Measurements from ENCODE around the gene TRIM17.

TRIM17 gene

DNA sequence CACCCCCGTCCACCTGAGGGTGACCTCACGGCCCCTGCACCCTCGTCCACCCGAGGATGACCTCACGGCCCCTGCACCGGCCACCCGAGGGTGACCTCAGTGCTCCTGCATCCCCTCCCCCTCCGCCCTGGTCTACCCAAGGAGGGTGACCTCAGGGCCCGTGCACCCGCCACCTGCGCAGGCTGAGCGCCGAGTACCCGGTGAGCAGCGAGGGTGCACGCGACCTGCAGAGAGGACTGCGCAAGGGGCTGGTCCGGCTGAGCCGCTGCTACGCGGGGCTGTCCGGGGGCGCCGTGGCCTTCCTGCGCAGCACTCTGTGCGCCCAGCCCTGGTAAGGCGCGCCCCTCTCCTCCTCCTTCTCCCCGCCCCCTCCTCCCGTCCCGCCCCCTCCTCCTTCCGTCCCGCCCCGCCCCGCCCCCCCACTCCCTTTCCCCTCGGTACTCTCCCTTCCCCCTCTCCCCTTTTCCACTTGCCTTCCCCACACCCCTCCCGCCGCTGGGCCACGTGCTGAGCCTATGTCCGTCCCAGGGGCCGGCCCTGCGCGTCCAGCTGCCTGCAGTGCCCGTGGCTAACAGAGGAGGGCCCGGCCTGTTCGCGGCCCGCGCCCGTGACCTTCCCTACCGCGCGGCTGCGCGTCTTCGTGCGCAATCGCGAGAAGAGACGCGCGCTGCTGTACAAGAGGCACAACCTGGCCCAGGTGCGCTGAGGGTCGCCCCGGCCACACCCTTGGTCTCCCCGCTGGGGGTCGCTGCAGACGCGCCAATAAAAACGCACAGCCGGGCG is 38.4 kb downstream of the TRIM17 start:
- peak; percentile 89 for DNase-seq

GRCh38 chr1:228377664-228378089 is 39.0 kb downstream of the TRIM17 start:
- DNase-seq, result no peak

GRCh38 chr1:228376651-228377631 is 39.7 kb downstream of the TRIM17 start:
- no peak for DNase-seq

DNA sequence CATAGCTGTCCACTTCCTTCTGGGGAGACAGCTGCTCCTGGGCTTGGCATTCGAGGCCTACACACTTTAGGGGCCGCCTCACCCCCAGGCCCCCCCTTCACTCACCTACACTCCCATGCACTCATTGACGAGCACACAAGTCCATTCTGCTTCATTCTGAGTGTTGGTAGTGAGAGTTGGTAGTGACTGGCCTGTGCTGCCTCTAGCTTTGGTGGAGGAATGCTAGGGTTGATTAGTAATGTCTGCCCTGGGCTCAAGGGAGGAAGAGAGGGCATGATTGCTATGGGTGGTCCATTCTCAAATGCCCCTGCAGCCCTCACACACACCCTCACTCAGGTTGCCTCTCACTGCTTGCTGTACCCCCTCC is 40.4 kb downstream of the TRIM17 start:
- no peak for DNase-seq

- no peak for DNase-seq
Observed at GRCh38 chr1:228375578-228376261, 40.9 kb downstream of the TRIM17 start.

- no peak for DNase-seq
Observed at GRCh38 chr1:228374711-228375577, 41.7 kb downstream of the TRIM17 start.

DNA sequence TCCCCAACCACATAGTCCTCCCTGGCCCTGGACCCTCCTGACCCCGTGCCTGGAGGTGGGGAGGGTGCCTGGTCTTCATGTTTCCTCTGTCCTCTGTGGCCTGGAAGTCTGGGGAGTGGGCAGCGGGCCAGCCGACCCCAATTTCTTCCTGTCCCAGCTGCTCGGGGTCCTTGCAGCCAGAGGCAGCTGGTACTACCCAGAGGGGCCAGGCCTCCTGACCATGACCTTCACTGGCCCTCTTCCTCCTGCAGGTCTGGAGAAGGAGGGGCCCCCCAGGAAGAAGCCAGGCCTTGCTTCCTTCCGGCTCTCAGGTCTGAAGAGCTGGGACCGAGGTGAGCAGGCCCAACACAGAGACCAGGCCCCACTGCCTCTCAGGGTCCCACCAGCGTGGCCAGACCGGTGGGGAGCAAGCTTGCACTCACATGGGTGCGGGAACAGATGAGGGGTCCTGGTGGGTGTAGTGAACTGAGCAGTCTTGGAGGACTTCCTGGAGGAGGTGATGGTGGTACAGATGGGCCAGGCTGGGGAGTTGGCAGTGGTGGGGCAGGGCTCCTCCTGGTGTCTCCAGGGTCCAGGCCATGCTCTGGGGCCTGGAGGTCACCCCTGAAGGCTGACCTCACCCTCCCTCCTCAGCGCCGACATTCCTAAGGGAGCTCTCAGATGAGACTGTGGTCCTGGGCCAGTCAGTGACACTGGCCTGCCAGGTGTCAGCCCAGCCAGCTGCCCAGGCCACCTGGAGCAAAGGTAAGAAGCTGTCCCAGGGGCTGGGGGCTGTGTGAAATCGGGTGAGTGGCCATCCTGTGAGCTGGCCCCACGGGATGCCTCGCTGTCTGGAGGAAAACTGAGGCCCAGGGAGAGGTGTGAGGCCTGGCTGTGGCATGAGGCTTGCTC is 42.7 kb downstream of the TRIM17 start:
- no peak for DNase-seq

DNA sequence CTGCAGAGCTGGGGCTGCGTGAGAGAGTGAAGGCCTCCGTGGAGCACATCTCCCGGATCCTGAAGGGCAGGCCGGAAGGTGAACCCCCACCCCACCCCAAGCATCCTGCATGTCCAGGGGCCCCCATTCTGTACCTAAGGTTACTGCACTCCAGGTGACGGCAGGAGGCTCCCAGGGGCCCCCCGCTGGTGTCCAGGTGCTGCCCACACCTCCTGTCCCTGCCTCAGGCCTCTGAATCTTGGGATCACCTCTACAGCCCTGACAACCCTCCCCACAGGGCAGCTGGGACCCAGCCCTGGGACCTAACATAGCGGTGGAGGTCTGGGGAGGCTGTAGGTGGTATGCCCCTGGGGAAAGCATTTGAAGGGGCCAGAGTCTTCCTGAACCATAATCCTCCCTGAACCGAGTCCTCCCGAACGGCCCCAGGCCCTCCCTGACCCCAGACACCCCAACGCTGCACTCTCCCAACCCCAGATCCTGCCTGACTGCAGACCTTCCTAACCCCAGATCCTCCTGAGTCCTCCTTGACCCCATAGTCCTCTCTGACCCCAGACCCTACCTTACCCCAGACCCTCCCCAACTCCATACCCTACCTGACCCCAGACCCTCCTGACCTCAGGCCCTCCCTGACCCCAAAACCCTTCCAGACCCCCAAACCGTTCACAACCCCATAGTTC is 43.5 kb downstream of the TRIM17 start:
- no peak for DNase-seq

GRCh38 chr1:228372183-228373003 is 44.3 kb downstream of the TRIM17 start:
- DNase-seq, result peak; percentile 58

DNA sequence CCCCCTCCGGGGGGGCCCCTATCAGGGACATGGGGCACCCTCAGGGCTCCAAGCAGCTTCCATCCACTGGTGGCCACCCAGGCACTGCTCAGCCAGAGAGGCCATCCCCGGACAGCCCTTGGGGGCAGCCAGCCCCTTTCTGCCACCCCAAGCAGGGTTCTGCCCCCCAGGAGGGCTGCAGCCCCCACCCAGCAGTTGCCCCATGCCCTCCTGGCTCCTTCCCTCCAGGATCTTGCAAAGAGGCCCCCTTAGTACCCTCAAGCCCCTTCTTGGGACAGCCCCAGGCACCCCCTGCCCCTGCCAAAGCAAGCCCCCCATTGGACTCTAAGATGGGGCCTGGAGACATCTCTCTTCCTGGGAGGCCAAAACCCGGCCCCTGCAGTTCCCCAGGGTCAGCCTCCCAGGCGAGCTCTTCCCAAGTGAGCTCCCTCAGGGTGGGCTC is 44.9 kb downstream of the TRIM17 start:
- no peak for DNase-seq

DNA sequence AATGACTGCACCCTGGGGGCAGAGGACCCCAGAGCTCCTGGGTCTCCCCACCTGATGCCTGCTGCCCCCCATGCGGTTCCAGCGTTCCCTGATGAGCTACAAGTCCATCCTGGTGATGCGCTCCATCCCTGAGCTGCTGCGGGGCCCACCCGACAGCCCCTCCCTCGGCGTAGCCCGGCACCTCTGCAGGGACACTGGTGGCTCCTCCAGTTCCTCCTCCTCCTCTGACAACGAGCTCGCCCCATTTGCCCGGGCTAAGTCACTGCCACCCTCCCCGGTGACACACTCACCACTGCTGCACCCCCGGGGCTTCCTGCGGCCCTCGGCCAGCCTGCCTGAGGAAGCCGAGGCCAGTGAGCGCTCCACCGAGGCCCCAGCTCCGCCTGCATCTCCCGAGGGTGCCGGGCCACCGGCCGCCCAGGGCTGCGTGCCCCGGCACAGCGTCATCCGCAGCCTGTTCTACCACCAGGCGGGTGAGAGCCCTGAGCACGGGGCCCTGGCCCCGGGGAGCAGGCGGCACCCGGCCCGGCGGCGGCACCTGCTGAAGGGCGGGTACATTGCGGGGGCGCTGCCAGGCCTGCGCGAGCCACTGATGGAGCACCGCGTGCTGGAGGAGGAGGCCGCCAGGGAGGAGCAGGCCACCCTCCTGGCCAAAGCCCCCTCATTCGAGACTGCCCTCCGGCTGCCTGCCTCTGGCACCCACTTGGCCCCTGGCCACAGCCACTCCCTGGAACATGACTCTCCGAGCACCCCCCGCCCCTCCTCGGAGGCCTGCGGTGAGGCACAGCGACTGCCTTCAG is 45.5 kb downstream of the TRIM17 start:
- DNase-seq, result no peak

- DNase-seq, result no peak
Observed at GRCh38 chr1:228370439-228370940, 46.2 kb downstream of the TRIM17 start.

DNA sequence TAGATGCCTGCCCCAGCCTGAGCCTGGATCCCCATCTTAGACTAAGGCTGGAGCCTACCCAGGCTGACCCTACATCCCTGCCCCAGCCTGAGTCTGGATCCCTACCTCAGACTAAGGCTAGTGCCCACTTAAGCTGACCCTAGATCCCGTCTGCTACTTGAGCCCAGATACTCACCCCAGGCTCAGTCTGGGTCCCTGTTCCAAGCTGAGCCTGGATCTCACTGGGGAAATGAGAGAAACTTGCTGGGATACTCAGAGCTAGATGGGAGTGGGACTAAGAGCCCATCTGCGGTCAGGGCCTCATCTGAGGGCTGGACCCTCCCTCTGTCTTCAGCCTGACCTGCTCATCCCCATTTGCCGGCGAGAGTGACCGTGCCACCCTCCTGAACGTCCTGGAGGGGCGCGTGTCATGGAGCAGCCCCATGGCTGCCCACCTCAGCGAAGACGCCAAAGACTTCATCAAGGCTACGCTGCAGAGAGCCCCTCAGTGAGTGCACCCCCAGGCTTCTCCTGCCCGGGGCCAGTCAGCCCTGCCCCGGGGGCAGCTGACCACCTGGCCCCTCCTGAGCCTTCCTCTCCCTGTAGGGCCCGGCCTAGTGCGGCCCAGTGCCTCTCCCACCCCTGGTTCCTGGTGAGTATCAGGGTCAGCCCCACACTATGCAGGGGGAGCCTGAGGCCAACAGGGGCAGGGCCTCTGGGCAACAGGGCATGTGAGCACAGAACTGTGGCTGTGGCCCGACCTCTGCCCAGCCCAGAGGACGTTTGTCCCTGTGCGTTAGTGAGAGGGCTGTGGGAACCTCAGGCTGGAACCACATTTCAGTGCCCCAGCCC is 46.8 kb downstream of the TRIM17 start:
- no peak for DNase-seq

DNA sequence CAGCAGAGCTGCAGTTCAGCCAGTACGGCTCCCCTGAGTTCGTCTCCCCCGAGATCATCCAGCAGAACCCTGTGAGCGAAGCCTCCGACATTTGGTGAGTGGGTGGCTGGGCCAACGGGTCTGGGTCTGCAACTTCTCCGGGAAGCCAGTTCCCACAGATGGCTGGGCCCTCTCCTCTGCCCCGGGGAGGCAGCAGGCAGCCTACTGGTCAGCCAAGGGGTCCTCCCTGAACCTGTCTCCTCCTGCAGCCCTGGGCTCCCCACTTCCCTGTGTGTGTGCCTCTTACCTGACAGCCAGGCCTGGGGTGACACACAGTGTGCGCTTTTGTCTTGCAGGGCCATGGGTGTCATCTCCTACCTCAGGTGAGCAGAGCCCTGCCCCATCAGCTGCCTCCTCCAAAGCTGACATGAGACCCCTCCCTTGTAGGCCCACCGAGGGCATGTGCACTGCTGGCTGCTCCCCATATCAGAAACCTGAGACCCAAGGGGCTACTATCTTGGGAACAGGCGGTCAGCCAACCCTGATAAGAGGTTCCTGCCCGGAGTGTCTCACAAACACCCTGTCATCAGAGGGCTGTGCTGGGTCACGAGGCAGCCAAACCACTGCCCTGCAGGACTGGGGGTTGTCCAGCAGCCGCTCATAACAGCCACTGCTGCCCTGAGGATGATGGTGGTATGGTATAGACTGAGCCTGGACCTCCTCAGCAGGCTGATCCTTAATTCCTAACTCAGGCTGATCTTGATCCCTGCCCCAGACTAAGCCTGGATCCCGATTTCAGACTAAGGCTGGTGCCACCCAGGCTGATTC is 47.7 kb downstream of the TRIM17 start:
- no peak for DNase-seq

- no peak for DNase-seq
Observed at GRCh38 chr1:228367798-228368791, 48.6 kb downstream of the TRIM17 start.

All from right kidney (tissue), 1 donor.